SK-N-SH (cell line): ENCODE measurements around the gene MZF1. TPM values are rescaled to one million over a fixed set of nuclear protein-coding genes. Genes with fewer than 3 reads are reported as not detected.

Experiments
- CTCF ChIA-PET: fragments of 300-600, 350-600 bp; formaldehyde crosslinking; extraction: SDS; loops from one replicate; lab custom pipeline; 2021; lab: Yijun Ruan, JAX
- POLR2A ChIA-PET: fragments of 350-600 bp; sonication (Branson Sonifier 250); formaldehyde crosslinking; extraction: SDS; loops from one replicate; lab custom pipeline; 2020; ENCODE audit warnings: antibody characterized with exemption, inconsistent platforms; lab: Yijun Ruan, JAX
- DNase-seq: peaks from one replicate; pipeline ENCODE4 v3.0.0; 2012
- H2AFZ ChIP-seq: fragments of 200-600 bp; sonication (generic); 2 replicates; pipeline ENCODE4 v1.8.1; 2016; ENCODE audit warnings: antibody characterized with exemption, mild to moderate bottlenecking, low read depth
- H3F3A ChIP-seq: fragments of 200-600 bp; sonication (generic); replicated peaks from 2 replicates; pipeline ENCODE3; 2016; ENCODE audit warnings: antibody characterized with exemption, mild to moderate bottlenecking; ENCODE audit not compliant: insufficient read depth
- H3K27ac ChIP-seq, 2 experiments: fragments of 200-500 bp in 1 of 2; fragments of 200-600 bp in 1 of 2; sonication (Bioruptor generic) in 1 of 2; sonication (generic), shearing (Covaris generic) in 1 of 2; 2 replicates each; pipeline versions ENCODE4 v1.5.1 to v1.6.1; 2014 to 2016; ENCODE audit warnings: low read depth in 2 of 2, inconsistent platforms in 1 of 2, low read length in 1 of 2, mild to moderate bottlenecking in 1 of 2, mixed read lengths in 1 of 2
- H3K27me3 ChIP-seq: fragments of 200-600 bp; sonication (generic), shearing (Covaris generic); 2 replicates; pipeline ENCODE4 v1.6.1; 2016; ENCODE audit warnings: mixed run types; ENCODE audit not compliant: insufficient read depth
- H3K36me3 ChIP-seq, 2 experiments: fragments of 200-500 bp in 1 of 2; fragments of 200-600 bp in 1 of 2; sonication (Bioruptor generic) in 1 of 2; sonication (generic) in 1 of 2; replicated peaks in 1 of 2; 2 replicates each; pipeline versions ENCODE3 to v1.5.1; 2014 to 2016; ENCODE audit warnings: low read length in 1 of 2, mild to moderate bottlenecking in 1 of 2; ENCODE audit not compliant: insufficient read depth in 2 of 2, control insufficient read depth in 1 of 2
- H3K4me1 ChIP-seq, 2 experiments: fragments of 200-500 bp in 1 of 2; fragments of 200-600 bp in 1 of 2; sonication (Bioruptor generic) in 1 of 2; sonication (generic), shearing (Covaris generic) in 1 of 2; 2 replicates each; pipeline versions ENCODE4 v1.5.1 to v1.6.1; 2014 to 2016; ENCODE audit warnings: low read depth in 1 of 2, low read length in 1 of 2, mixed run types in 1 of 2; ENCODE audit not compliant: insufficient read depth in 2 of 2, control insufficient read depth in 1 of 2
- H3K4me2 ChIP-seq: fragments of 200-600 bp; sonication (generic), shearing (Covaris generic); 2 replicates; pipeline ENCODE4 v1.6.1; 2017; ENCODE audit warnings: mixed run types
- H3K4me3 ChIP-seq, 2 experiments: fragments of 200-500 bp in 1 of 2; fragments of 200-600 bp in 1 of 2; sonication (Bioruptor generic) in 1 of 2; sonication (generic), shearing (Covaris generic) in 1 of 2; 2 replicates each; pipeline versions ENCODE4 v1.5.1 to v1.8.1; 2014 to 2016; ENCODE audit warnings: low read depth in 2 of 2, inconsistent platforms in 1 of 2, low read length in 1 of 2, mild to moderate bottlenecking in 1 of 2, mixed read lengths in 1 of 2, moderate library complexity in 1 of 2
- H3K79me2 ChIP-seq: fragments of 200-600 bp; sonication (generic); 2 replicates; pipeline ENCODE4 v1.8.1; 2017; ENCODE audit warnings: mild to moderate bottlenecking; ENCODE audit not compliant: insufficient read depth
- H3K9ac ChIP-seq: fragments of 200-600 bp; sonication (generic); 2 replicates; pipeline ENCODE4 v1.6.1; 2017; ENCODE audit warnings: mixed run types
- H3K9me2 ChIP-seq: fragments of 200-600 bp; sonication (generic); 2 replicates; pipeline ENCODE4 v1.6.1; 2017; ENCODE audit warnings: mixed run types
- H3K9me3 ChIP-seq: fragments of 200-600 bp; sonication (generic); 2 replicates; pipeline ENCODE4 v1.6.1; 2017; ENCODE audit warnings: mixed run types, mild to moderate bottlenecking, moderate library complexity
- H4K20me1 ChIP-seq: fragments of 200-600 bp; sonication (generic); 2 replicates; pipeline ENCODE4 v1.6.1; 2017; ENCODE audit warnings: mild to moderate bottlenecking, mixed run types; ENCODE audit not compliant: insufficient read depth
- ELF1 ChIP-seq: IDR thresholded peaks from 2 replicates; pipeline ENCODE4 v1.4.0; 2012
- EZH2phosphoT487 ChIP-seq: fragments of 200-600 bp; sonication (generic); IDR thresholded peaks from 2 replicates; pipeline ENCODE4 v1.6.1; 2017; ENCODE audit warnings: low read depth, mixed run types, mild to moderate bottlenecking, antibody characterized with exemption, moderate library complexity, borderline replicate concordance
- FOSL2 ChIP-seq: IDR thresholded peaks from 2 replicates; pipeline ENCODE4 v1.4.0; 2012; ENCODE audit warnings: low read depth, mild to moderate bottlenecking, moderate library complexity, borderline replicate concordance
- JUND ChIP-seq: IDR thresholded peaks from 2 replicates; pipeline ENCODE4 v1.4.0; 2012
- NFIC ChIP-seq: IDR thresholded peaks from 2 replicates; pipeline ENCODE4 v1.4.0; 2012; ENCODE audit warnings: borderline replicate concordance
- NRF1 ChIP-seq: IDR thresholded peaks from 2 replicates; pipeline ENCODE4 v1.6.1; 2012; ENCODE audit warnings: low read depth, mild to moderate bottlenecking, low read length
- RCOR1 ChIP-seq: fragments of 150-350 bp; IDR thresholded peaks from 2 replicates; pipeline ENCODE4 v1.6.1; 2017; ENCODE audit warnings: antibody characterized with exemption, low read length
- RXRA ChIP-seq: IDR thresholded peaks from 2 replicates; pipeline ENCODE4 v1.4.0; 2012; ENCODE audit warnings: low read depth, mild to moderate bottlenecking, borderline replicate concordance
- SIN3A ChIP-seq: IDR thresholded peaks from 2 replicates; pipeline ENCODE4 v1.6.1; 2012; ENCODE audit warnings: low read depth, mild to moderate bottlenecking, low read length, moderate library complexity, borderline replicate concordance
- SMC3 ChIP-seq: IDR thresholded peaks from 2 replicates; pipeline ENCODE4 v1.6.1; 2012; ENCODE audit warnings: low read depth, low read length, improper control_type of control experiment
- TCF12 ChIP-seq: IDR thresholded peaks from 2 replicates; pipeline ENCODE4 v1.4.0; 2012
- YY1 ChIP-seq: IDR thresholded peaks from 2 replicates; pipeline ENCODE4 v1.4.0; 2012; ENCODE audit warnings: low read depth, mild to moderate bottlenecking
- WGBS: methylation state at CpG from one replicate; pipeline ENCODE4 v1.1.6; 2017; ENCODE audit warnings: low lambda C conversion rate; 5-methylcytosine and 5-hydroxymethylcytosine counted together
- polyA plus RNA-seq, 3 experiments: library from polyadenylated mRNA; depleted of rRNA; stranded (reverse); fragments of >200 nt; gene quantifications; 2 replicates each; pipeline ENCODE4 v1.2.3, GENCODE V29; 2012
- TF ChIP-seq, protein P1 (sequence below): fragments of 150-350 bp; IDR thresholded peaks from 2 replicates; pipeline ENCODE4 v1.6.1; 2016; ENCODE audit warnings: mild to moderate bottlenecking, low read depth, low read length
- TF ChIP-seq, protein P2 (sequence below): fragments of 200-600 bp; sonication (generic); IDR thresholded peaks from 2 replicates; pipeline ENCODE4 v1.6.1; 2017; ENCODE audit warnings: antibody characterized with exemption, mild to moderate bottlenecking, moderate library complexity
- TF ChIP-seq, protein P3 (sequence below): IDR thresholded peaks from 2 replicates; pipeline ENCODE4 v1.4.0; 2012; ENCODE audit warnings: low read depth, borderline replicate concordance
- TF ChIP-seq, protein P4 (sequence below): IDR thresholded peaks from 2 replicates; pipeline ENCODE4; 2012
- TF ChIP-seq, protein P5 (sequence below): fragments of 150-350 bp; IDR thresholded peaks from 2 replicates; pipeline ENCODE4 v1.6.1; 2017; ENCODE audit warnings: antibody characterized with exemption, low read length, low read depth, borderline replicate concordance

MZF1 gene
- polyA plus RNA-seq, 1 of the 3 experiments (the other 2 are of a cell fraction), result 31.8 TPM

- no peak for DNase-seq
- no peak overlapping the region for H3K4me2 ChIP-seq
- ChIA-PET CTCF (interaction anchor here (2.0 kb wide), 1 partner anchor 17 kb away, joined by 4 read pairs; the partner anchor contains the start of gene ZBTB45), POLR2A (interaction anchor here (0.9 kb wide), 1 partner anchor 16 kb away, joined by 3 read pairs; the partner anchor contains the start of gene ZBTB45)
- TF ChIP-seq, protein P1, sequence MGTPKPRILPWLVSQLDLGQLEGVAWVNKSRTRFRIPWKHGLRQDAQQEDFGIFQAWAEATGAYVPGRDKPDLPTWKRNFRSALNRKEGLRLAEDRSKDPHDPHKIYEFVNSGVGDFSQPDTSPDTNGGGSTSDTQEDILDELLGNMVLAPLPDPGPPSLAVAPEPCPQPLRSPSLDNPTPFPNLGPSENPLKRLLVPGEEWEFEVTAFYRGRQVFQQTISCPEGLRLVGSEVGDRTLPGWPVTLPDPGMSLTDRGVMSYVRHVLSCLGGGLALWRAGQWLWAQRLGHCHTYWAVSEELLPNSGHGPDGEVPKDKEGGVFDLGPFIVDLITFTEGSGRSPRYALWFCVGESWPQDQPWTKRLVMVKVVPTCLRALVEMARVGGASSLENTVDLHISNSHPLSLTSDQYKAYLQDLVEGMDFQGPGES, result no peak
- TF ChIP-seq RXRA (no peak), SMC3 (no peak), TCF12 (no peak)
- TF ChIP-seq, protein P2, sequence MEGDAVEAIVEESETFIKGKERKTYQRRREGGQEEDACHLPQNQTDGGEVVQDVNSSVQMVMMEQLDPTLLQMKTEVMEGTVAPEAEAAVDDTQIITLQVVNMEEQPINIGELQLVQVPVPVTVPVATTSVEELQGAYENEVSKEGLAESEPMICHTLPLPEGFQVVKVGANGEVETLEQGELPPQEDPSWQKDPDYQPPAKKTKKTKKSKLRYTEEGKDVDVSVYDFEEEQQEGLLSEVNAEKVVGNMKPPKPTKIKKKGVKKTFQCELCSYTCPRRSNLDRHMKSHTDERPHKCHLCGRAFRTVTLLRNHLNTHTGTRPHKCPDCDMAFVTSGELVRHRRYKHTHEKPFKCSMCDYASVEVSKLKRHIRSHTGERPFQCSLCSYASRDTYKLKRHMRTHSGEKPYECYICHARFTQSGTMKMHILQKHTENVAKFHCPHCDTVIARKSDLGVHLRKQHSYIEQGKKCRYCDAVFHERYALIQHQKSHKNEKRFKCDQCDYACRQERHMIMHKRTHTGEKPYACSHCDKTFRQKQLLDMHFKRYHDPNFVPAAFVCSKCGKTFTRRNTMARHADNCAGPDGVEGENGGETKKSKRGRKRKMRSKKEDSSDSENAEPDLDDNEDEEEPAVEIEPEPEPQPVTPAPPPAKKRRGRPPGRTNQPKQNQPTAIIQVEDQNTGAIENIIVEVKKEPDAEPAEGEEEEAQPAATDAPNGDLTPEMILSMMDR, result no peak
- WGBS, result 92% methylated on average over 3 of the region's 3 CpGs
- no peaks in the 10 kb centered on the region for H3K9me2 ChIP-seq
- H3K9ac ChIP-seq, result no peak overlapping the region
- H4K20me1 ChIP-seq, result no peaks in the 10 kb centered on the region
- no peaks in the 10 kb centered on the region for H3F3A ChIP-seq
- H3K27ac ChIP-seq, result no peak overlapping the region
- no peak overlapping the region for H2AFZ ChIP-seq
- no peaks in the 10 kb centered on the region for H3K79me2 ChIP-seq
- H3K4me3 ChIP-seq, result no peak overlapping the region
- H3K27me3 ChIP-seq, result peaks cover 11% of the 10 kb centered on the region; the same call in 1 of the 2 replicates
- no peaks in the 10 kb centered on the region; a peak in 1 of 4 replicates for H3K4me1 ChIP-seq
- no peaks in the 10 kb centered on the region for H3K36me3 ChIP-seq
- H3K9me3 ChIP-seq, result no peaks in the 10 kb centered on the region
Observed at GRCh38 chr19:58535857-58536256, 37.3 kb downstream of the MZF1 start.

- Histone ChIP-seq H2AFZ (no peak overlapping the region), H3K9me3 (no peaks in the 10 kb centered on the region), H3K4me3 (no peak overlapping the region), H3K4me1 (no peaks in the 10 kb centered on the region; a peak in 1 of 4 replicates), H3K27ac (no peak overlapping the region), H4K20me1 (no peaks in the 10 kb centered on the region), H3F3A (no peaks in the 10 kb centered on the region), H3K36me3 (no peaks in the 10 kb centered on the region), H3K9ac (no peak overlapping the region), H3K9me2 (no peaks in the 10 kb centered on the region), H3K27me3 (peaks cover 22% of the 10 kb centered on the region; the same call in 1 of the 2 replicates), H3K4me2 (no peak overlapping the region), H3K79me2 (no peaks in the 10 kb centered on the region)
- TF ChIP-seq ELF1 (no peak), SIN3A (no peak), NFIC (no peak), YY1 (no peak), JUND (no peak), NRF1 (no peak), RCOR1 (no peak), EZH2phosphoT487 (no peak), FOSL2 (no peak)
- TF ChIP-seq, protein P2, result no peak
- TF ChIP-seq, protein P3, sequence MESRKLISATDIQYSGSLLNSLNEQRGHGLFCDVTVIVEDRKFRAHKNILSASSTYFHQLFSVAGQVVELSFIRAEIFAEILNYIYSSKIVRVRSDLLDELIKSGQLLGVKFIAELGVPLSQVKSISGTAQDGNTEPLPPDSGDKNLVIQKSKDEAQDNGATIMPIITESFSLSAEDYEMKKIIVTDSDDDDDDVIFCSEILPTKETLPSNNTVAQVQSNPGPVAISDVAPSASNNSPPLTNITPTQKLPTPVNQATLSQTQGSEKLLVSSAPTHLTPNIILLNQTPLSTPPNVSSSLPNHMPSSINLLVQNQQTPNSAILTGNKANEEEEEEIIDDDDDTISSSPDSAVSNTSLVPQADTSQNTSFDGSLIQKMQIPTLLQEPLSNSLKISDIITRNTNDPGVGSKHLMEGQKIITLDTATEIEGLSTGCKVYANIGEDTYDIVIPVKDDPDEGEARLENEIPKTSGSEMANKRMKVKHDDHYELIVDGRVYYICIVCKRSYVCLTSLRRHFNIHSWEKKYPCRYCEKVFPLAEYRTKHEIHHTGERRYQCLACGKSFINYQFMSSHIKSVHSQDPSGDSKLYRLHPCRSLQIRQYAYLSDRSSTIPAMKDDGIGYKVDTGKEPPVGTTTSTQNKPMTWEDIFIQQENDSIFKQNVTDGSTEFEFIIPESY, result no peak
- TF ChIP-seq, protein P4, sequence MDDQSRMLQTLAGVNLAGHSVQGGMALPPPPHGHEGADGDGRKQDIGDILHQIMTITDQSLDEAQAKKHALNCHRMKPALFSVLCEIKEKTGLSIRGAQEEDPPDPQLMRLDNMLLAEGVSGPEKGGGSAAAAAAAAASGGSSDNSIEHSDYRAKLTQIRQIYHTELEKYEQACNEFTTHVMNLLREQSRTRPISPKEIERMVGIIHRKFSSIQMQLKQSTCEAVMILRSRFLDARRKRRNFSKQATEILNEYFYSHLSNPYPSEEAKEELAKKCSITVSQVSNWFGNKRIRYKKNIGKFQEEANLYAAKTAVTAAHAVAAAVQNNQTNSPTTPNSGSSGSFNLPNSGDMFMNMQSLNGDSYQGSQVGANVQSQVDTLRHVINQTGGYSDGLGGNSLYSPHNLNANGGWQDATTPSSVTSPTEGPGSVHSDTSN, result no peak
- TF ChIP-seq, protein P5, sequence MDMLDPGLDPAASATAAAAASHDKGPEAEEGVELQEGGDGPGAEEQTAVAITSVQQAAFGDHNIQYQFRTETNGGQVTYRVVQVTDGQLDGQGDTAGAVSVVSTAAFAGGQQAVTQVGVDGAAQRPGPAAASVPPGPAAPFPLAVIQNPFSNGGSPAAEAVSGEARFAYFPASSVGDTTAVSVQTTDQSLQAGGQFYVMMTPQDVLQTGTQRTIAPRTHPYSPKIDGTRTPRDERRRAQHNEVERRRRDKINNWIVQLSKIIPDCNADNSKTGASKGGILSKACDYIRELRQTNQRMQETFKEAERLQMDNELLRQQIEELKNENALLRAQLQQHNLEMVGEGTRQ, result no peak
- POLR2A ChIA-PET, result interaction anchor here (1.2 kb wide), 1 partner anchor 11 kb away, joined by 4 read pairs; the partner anchor contains the start of gene ZBTB45
- DNase-seq, result no peak
- CTCF ChIA-PET, result no interaction called here
- WGBS, result 36% methylated on average over 10 of the region's 10 CpGs
Observed at GRCh38 chr19:58531034-58531840, 41.9 kb downstream of the MZF1 start.
